NCI-H226 (cell line): ENCODE results near the gene C17orf50.

Experiments
- DNase-seq: peaks from one replicate; pipeline ENCODE4 v3.0.0-alpha.2; 2015

The C17orf50 gene

GRCh38 chr17:35735036-35735805 lies 25.5 kb upstream of the C17orf50 start:
- no peak for DNase-seq

GRCh38 chr17:35736236-35736635 lies 24.5 kb upstream of the C17orf50 start:
- no peak for DNase-seq

- no peak for DNase-seq
Measured at GRCh38 chr17:35738519-35739133, 22.1 kb upstream of the C17orf50 start.

GRCh38 chr17:35740216-35740615 lies 20.5 kb upstream of the C17orf50 start:
- no peak for DNase-seq

GRCh38 chr17:35740997-35741931 lies 19.4 kb upstream of the C17orf50 start:
- no peak for DNase-seq

GRCh38 chr17:35742496-35742895 lies 18.2 kb upstream of the C17orf50 start:
- DNase-seq = no peak

GRCh38 chr17:35742896-35743477 lies 17.7 kb upstream of the C17orf50 start:
- DNase-seq = no peak

- peak; percentile 15 for DNase-seq
Measured at GRCh38 chr17:35743626-35744328, 16.9 kb upstream of the C17orf50 start.

- DNase-seq = no peak
Measured at GRCh38 chr17:35744830-35745229, 15.9 kb upstream of the C17orf50 start.

GRCh38 chr17:35745246-35745645 lies 15.4 kb upstream of the C17orf50 start:
- DNase-seq = no peak

- DNase-seq = no peak
Measured at GRCh38 chr17:35745749-35746320, 14.9 kb upstream of the C17orf50 start.

GRCh38 chr17:35747540-35748017 lies 13.1 kb upstream of the C17orf50 start:
- DNase-seq = peak; percentile 47

- DNase-seq = peak; percentile 67
Measured at GRCh38 chr17:35748341-35748841, 12.3 kb upstream of the C17orf50 start.

- no peak for DNase-seq
Measured at GRCh38 chr17:35748979-35749378, 11.7 kb upstream of the C17orf50 start.

GRCh38 chr17:35749560-35750412 lies 10.9 kb upstream of the C17orf50 start:
- no peak for DNase-seq

- no peak for DNase-seq
Measured at GRCh38 chr17:35750526-35751395, 9.9 kb upstream of the C17orf50 start.

- peak; percentile 67 for DNase-seq
Measured at GRCh38 chr17:35751541-35751940, 9.1 kb upstream of the C17orf50 start.

GRCh38 chr17:35752471-35752870 lies 8.2 kb upstream of the C17orf50 start:
- no peak for DNase-seq

- DNase-seq = no peak
Measured at GRCh38 chr17:35752945-35753764, 7.5 kb upstream of the C17orf50 start, which contains the start of gene GAS2L2. GAS2L2 (minus strand) TSS chr17:35753239; CDS start chr17:35752850, 389 bp downstream.
